GM12801 (cell line): ENCODE measurements around the gene DDX39A.

Source experiments
- CTCF ChIP-seq: IDR thresholded peaks from one replicate; pipeline ENCODE4 v1.5.1; 2011; ENCODE audit warnings: control low read depth; ENCODE audit not compliant: insufficient read length; ENCODE audit errors: extremely low read depth

The DDX39A gene

GRCh38 chr19:14413693-14414181 lies 5.4 kb downstream of the DDX39A start:
- no peak for TF ChIP-seq CTCF

- TF ChIP-seq CTCF: no peak
Measured at GRCh38 chr19:14412996-14413692, 6.0 kb downstream of the DDX39A start.

GRCh38 chr19:14412324-14412995 lies 6.7 kb downstream of the DDX39A start:
- no peak for TF ChIP-seq CTCF

GRCh38 chr19:14411938-14412245 lies 7.2 kb downstream of the DDX39A start:
- no peak for TF ChIP-seq CTCF

GRCh38 chr19:14411161-14411937 lies 7.8 kb downstream of the DDX39A start:
- TF ChIP-seq CTCF: no peak

GRCh38 chr19:14410091-14411051 lies 8.8 kb downstream of the DDX39A start:
- no peak for TF ChIP-seq CTCF
